Endodermal cell (in vitro differentiated cells): ENCODE measurements around the gene BTRC. TPM values are rescaled to one million over a fixed set of nuclear protein-coding genes. Genes with fewer than 3 reads are reported as not detected.
A peak's percentile ranks its signal among the peaks of the same experiment; 100 is the strongest.

ENCODE experiments used
- DNase-seq: peaks from one replicate; pipeline ENCODE4 v3.0.0-alpha.2; 2017
- H3K27ac ChIP-seq: 2 replicates; pipeline ENCODE4 v1.5.1; 2013; ENCODE audit warnings: mild to moderate bottlenecking, low read depth, low read length, moderate library complexity
- H3K27me3 ChIP-seq: 2 replicates; pipeline ENCODE4 v1.6.1; 2013; ENCODE audit warnings: mild to moderate bottlenecking, low read length, moderate library complexity; ENCODE audit not compliant: insufficient read depth, control insufficient read depth, poor library complexity, severe bottlenecking
- H3K36me3 ChIP-seq: 2 replicates; pipeline ENCODE4 v1.7.0; 2013; ENCODE audit warnings: mild to moderate bottlenecking, low read length, moderate library complexity; ENCODE audit not compliant: control insufficient read depth, insufficient read depth
- H3K4me1 ChIP-seq: one replicate; pipeline ENCODE4 v1.7.0; 2013; ENCODE audit warnings: low read length; ENCODE audit not compliant: control insufficient read depth, insufficient read depth
- H3K4me3 ChIP-seq: 2 replicates; pipeline ENCODE4 v1.5.1; 2013; ENCODE audit warnings: mild to moderate bottlenecking, low read length, moderate library complexity
- H3K9ac ChIP-seq: 2 replicates; pipeline ENCODE4 v1.6.1; 2013; ENCODE audit warnings: mild to moderate bottlenecking, low read length, moderate library complexity; ENCODE audit not compliant: poor library complexity, severe bottlenecking; ENCODE audit errors: extremely low read depth
- H3K9me3 ChIP-seq: 2 replicates; pipeline ENCODE4 v1.6.1; 2013; ENCODE audit warnings: mild to moderate bottlenecking, low read length, moderate library complexity; ENCODE audit not compliant: control insufficient read depth
- H3K27ac Mint-ChIP-seq: 2 replicates; pipeline ENCODE4 v1.8.0; 2020; ENCODE audit warnings: mixed read lengths
- H3K27me3 Mint-ChIP-seq: 2 replicates; pipeline ENCODE4 v1.8.0; 2021; ENCODE audit warnings: mild to moderate bottlenecking, mixed read lengths; ENCODE audit not compliant: insufficient read depth
- H3K36me3 Mint-ChIP-seq: 2 replicates; pipeline ENCODE4 v1.8.0; 2020; ENCODE audit warnings: low read depth, mixed read lengths
- H3K4me1 Mint-ChIP-seq: 2 replicates; pipeline ENCODE4 v1.8.0; 2020; ENCODE audit warnings: mixed read lengths
- H3K4me3 Mint-ChIP-seq: 2 replicates; pipeline ENCODE4 v1.8.0; 2020; ENCODE audit warnings: mild to moderate bottlenecking, moderate library complexity, mixed read lengths
- H3K9me3 Mint-ChIP-seq: 2 replicates; pipeline ENCODE4 v1.8.0; 2020; ENCODE audit warnings: mild to moderate bottlenecking, mixed read lengths
- WGBS, 2 experiments: methylation state at CpG; one replicate each; pipeline versions ENCODE4 v1.1.5 to v1.1.7; 2013; ENCODE audit warnings: missing lambda C conversion rate in 2 of 2, mixed read lengths in 1 of 2; ENCODE audit not compliant: insufficient coverage in 1 of 2, insufficient read length in 1 of 2; 5-methylcytosine and 5-hydroxymethylcytosine counted together
- total RNA-seq, 2 donors: library from RNA; stranded (reverse); fragmentation: NEBNext Ultra II Directional in 1 of 2; extraction: Animal tissue kit (Norgen Biotek cat#: 25700) in 1 of 2; gene quantifications; 2 replicates in 1 of 2; 3 replicates in 1 of 2; pipeline ENCODE4 v1.2.1, GENCODE V29; 2021
- TF ChIP-seq, protein P1 (sequence below): fragments of 200-600 bp; sonication (generic); conservative IDR thresholded peaks from 2 replicates; pipeline ENCODE4 v1.5.0; 2021; ENCODE audit warnings: antibody characterized with exemption, mild to moderate bottlenecking

Gene BTRC
- total RNA-seq, 2 donors from 2014 or later, result 30.1 to 38.2 TPM

DNA sequence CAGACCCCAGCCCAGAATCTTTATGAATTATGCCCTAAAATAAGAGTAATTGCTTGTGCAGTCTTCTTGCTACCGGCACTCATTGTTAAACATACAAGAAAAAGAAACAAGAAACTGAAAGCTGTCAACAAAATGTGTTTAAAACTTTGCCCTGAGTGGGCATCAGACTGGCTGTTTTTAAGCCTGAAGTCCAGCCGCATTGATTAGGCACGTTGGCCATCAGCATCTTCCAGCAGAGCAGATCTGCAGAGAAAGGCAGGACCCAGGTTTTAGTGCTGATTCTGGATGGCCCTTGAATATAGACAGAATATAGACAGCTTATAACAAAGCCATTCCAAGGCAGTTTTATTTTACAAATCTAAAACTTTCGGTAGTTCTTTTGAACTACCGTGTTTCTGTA is 131.2 kb downstream of the BTRC start:
- Histone ChIP-seq H3K36me3 (peaks cover 2% of the 10 kb centered on the region), H3K9me3 (no peaks in the 10 kb centered on the region), H3K4me1 (peaks cover 3% of the 10 kb centered on the region), H3K27ac (no peak overlapping the region), H3K9ac (no peak overlapping the region), H3K27me3 (no peaks in the 10 kb centered on the region), H3K4me3 (no peak overlapping the region)
- no peak overlapping the region for H3K27ac Mint-ChIP-seq
- H3K27me3 Mint-ChIP-seq, result no peaks in the 10 kb centered on the region
- TF ChIP-seq, protein P1, sequence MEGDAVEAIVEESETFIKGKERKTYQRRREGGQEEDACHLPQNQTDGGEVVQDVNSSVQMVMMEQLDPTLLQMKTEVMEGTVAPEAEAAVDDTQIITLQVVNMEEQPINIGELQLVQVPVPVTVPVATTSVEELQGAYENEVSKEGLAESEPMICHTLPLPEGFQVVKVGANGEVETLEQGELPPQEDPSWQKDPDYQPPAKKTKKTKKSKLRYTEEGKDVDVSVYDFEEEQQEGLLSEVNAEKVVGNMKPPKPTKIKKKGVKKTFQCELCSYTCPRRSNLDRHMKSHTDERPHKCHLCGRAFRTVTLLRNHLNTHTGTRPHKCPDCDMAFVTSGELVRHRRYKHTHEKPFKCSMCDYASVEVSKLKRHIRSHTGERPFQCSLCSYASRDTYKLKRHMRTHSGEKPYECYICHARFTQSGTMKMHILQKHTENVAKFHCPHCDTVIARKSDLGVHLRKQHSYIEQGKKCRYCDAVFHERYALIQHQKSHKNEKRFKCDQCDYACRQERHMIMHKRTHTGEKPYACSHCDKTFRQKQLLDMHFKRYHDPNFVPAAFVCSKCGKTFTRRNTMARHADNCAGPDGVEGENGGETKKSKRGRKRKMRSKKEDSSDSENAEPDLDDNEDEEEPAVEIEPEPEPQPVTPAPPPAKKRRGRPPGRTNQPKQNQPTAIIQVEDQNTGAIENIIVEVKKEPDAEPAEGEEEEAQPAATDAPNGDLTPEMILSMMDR, result no peak
- peaks cover 10% of the 10 kb centered on the region for H3K36me3 Mint-ChIP-seq
- no peaks in the 10 kb centered on the region for H3K9me3 Mint-ChIP-seq
- H3K4me3 Mint-ChIP-seq, result no peak overlapping the region
- DNase-seq, result no peak
- WGBS, 2 experiments, result 88 to 96% methylated on average over 4 to 5 of the region's 5 CpGs
- peaks cover 47% of the 10 kb centered on the region for H3K4me1 Mint-ChIP-seq

DNA sequence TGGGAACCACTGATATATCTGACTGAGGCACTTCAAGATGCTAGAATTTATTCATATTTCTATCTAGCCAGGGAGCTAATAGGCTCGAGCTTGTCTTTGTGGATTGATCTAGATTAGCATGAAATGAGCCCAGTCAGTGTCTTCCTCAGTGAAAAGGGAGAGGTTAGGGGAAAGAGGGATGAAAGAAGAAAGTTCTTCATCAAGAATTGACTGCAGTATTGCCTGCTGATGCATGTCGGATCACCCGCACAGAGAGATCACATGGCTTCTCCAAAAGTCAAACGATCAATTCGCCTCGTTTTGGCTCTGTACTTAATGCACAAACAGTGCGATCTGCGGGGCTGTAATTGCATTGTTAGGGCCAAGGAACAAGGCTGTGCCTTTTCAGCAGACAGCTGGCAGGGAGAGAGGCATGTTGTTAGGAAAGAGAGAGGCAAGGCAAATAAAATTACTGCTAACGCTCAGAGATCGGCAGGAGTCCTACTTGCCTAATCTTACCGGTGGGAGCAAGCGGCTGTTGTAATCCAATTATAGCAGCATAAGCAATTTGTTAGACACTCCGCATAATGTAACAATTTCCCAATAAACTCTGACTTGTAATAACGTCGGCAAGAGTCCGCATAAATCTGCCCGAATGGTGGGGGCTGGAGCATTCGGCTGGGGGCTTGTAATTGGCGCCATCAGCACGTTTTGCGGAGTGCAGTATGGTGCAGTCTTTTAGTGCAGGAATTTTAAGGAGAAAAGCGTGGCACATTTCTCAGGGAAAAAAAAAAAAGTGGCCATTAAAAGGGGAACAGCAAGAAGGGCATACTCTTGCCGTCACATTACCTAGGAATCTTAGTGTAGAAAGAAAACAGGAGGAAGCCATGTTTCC is 132.0 kb downstream of the BTRC start:
- 54 to 66% methylated on average over 20 to 23 of the region's 23 CpGs for WGBS, 2 experiments
- peaks cover 3% of the 10 kb centered on the region for H3K4me1 ChIP-seq
- H3K27ac ChIP-seq, result peak overlapping the region; percentile 0
- Mint-ChIP-seq H3K36me3 (peaks cover 7% of the 10 kb centered on the region), H3K4me3 (peak overlapping the region; percentile 59), H3K27ac (peak overlapping the region; percentile 88), H3K9me3 (no peaks in the 10 kb centered on the region), H3K4me1 (peaks cover 50% of the 10 kb centered on the region), H3K27me3 (no peaks in the 10 kb centered on the region)
- TF ChIP-seq, protein P1, result no peak
- H3K9ac ChIP-seq, result peak overlapping the region; percentile 47
- peak overlapping the region; percentile 19 for H3K4me3 ChIP-seq
- H3K27me3 ChIP-seq, result no peaks in the 10 kb centered on the region
- DNase-seq, result peak; percentile 67
- no peaks in the 10 kb centered on the region for H3K9me3 ChIP-seq
- no peaks in the 10 kb centered on the region for H3K36me3 ChIP-seq

DNA sequence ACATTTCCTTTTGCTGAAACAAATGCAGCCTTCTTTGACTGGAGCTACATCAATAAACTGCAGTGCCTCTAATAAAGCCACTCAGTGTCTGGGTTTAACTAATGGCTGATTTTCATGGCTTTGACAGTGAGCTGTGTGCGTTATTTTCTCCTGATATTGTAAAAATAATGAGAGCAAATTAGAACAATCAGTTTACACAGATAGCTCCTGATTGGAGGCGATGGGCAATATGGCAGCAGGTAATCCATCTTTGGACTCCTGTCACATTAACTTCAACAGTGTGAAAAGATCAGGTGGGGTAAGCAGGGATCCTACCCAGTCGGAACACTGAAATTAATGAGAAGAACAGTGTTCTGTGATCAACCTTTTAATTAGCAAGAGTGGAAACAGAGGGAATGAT is 133.4 kb downstream of the BTRC start:
- no peaks in the 10 kb centered on the region for H3K9me3 ChIP-seq
- H3K9ac ChIP-seq, result no peak overlapping the region
- H3K27ac ChIP-seq, result no peak overlapping the region
- no peaks in the 10 kb centered on the region for H3K36me3 ChIP-seq
- H3K4me1 ChIP-seq, result peaks cover 3% of the 10 kb centered on the region
- H3K4me1 Mint-ChIP-seq, result peaks cover 50% of the 10 kb centered on the region
- DNase-seq, result no peak
- TF ChIP-seq, protein P1, result no peak
- no peaks in the 10 kb centered on the region for H3K36me3 Mint-ChIP-seq
- WGBS, 2 experiments, result 77 to 97% methylated on average over 2 to 3 of the region's 3 CpGs
- no peak overlapping the region for H3K4me3 ChIP-seq
- H3K27me3 Mint-ChIP-seq, result no peaks in the 10 kb centered on the region
- no peak overlapping the region for H3K27ac Mint-ChIP-seq
- H3K4me3 Mint-ChIP-seq, result no peak overlapping the region
- no peaks in the 10 kb centered on the region for H3K9me3 Mint-ChIP-seq
- H3K27me3 ChIP-seq, result no peaks in the 10 kb centered on the region
